Cardiac muscle cell (in vitro differentiated cells and primary cell): Measurements from ENCODE around the gene CAMK2D. TPM values are rescaled to one million over a fixed set of nuclear protein-coding genes. Genes with fewer than 3 reads are reported as not detected.
A peak's percentile ranks its signal among the peaks of the same experiment; 100 is the strongest.

Source experiments
- DNase-seq, 2 donors: peaks; one replicate each; pipeline versions ENCODE4 v3.0.0 to v3.0.0-alpha.2; 2010 to 2017; ENCODE audit warnings: low read depth in 1 of 2, low spot score in 1 of 2
- H3K27ac ChIP-seq: fragments of 200-600 bp; sonication (generic); 2 replicates; pipeline ENCODE4 v1.5.1; 2016
- H3K27me3 ChIP-seq: fragments of 200-600 bp; sonication (generic); 2 replicates; pipeline ENCODE4 v1.6.0; 2016; ENCODE audit warnings: control low read depth
- H3K36me3 ChIP-seq: fragments of 200-600 bp; sonication (generic); 2 replicates; pipeline ENCODE4 v1.5.1; 2016; ENCODE audit warnings: control low read depth
- H3K4me1 ChIP-seq: fragments of 200-600 bp; sonication (generic); 2 replicates; pipeline ENCODE4 v1.8.1; 2017; ENCODE audit warnings: low read depth, mild to moderate bottlenecking, mixed run types
- H3K4me3 ChIP-seq: fragments of 200-600 bp; sonication (generic); 2 replicates; pipeline ENCODE4 v1.5.1; 2016; ENCODE audit warnings: mild to moderate bottlenecking
- H3K9me3 ChIP-seq: fragments of 200-600 bp; sonication (generic); 2 replicates; pipeline ENCODE4 v1.5.1; 2017; ENCODE audit warnings: low read depth, mild to moderate bottlenecking, control low read depth
- polyA plus RNA-seq: library from polyadenylated mRNA; unstranded; fragments of >200 nt; fragmentation: Nextera tagmentation; extraction: Ambion mirVana; gene quantifications from 2 replicates; pipeline ENCODE4 v1.2.1, GENCODE V29; 2016
- total RNA-seq: library from RNA; depleted of rRNA; stranded (reverse); fragments of >200 nt; gene quantifications from 2 replicates; pipeline ENCODE4 v1.2.3, GENCODE V29; 2016
- TF ChIP-seq, protein P1 (sequence below): IDR thresholded peaks from 2 replicates; pipeline ENCODE4 v1.5.1; 2012; ENCODE audit warnings: low read depth, mild to moderate bottlenecking, low read length

The CAMK2D gene
- total and polyA plus RNA-seq, 2 experiments from 2014 or later = 60.6 to 84.7 TPM

DNA sequence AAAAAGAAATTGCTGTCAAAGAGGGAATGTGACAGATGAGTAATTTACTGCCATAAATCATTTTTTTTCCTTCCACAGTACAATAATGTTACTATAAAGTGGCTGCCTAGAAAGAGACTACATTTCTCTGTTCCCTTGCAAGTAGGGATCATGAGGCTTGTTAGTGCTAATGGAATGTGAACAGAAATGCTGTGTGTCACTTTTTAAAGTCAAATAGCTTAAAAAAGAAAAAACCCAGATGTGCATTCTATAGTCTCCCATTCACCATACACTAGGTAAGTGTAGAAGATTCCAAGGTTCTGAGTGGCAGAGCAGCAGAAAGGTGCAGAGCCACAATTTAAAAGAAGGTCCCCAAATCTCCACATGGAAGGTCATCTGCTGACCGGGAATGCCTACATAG, 328.4 kb downstream of the CAMK2D start:
- DNase-seq = no peak
- no peaks in the 10 kb centered on the region for H3K36me3 ChIP-seq
- H3K4me1 ChIP-seq = no peaks in the 10 kb centered on the region
- no peak overlapping the region for H3K4me3 ChIP-seq
- H3K27me3 ChIP-seq = no peaks in the 10 kb centered on the region
- H3K27ac ChIP-seq = no peak overlapping the region
- no peaks in the 10 kb centered on the region for H3K9me3 ChIP-seq
- TF ChIP-seq, protein P1, sequence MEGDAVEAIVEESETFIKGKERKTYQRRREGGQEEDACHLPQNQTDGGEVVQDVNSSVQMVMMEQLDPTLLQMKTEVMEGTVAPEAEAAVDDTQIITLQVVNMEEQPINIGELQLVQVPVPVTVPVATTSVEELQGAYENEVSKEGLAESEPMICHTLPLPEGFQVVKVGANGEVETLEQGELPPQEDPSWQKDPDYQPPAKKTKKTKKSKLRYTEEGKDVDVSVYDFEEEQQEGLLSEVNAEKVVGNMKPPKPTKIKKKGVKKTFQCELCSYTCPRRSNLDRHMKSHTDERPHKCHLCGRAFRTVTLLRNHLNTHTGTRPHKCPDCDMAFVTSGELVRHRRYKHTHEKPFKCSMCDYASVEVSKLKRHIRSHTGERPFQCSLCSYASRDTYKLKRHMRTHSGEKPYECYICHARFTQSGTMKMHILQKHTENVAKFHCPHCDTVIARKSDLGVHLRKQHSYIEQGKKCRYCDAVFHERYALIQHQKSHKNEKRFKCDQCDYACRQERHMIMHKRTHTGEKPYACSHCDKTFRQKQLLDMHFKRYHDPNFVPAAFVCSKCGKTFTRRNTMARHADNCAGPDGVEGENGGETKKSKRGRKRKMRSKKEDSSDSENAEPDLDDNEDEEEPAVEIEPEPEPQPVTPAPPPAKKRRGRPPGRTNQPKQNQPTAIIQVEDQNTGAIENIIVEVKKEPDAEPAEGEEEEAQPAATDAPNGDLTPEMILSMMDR = no peak

DNA sequence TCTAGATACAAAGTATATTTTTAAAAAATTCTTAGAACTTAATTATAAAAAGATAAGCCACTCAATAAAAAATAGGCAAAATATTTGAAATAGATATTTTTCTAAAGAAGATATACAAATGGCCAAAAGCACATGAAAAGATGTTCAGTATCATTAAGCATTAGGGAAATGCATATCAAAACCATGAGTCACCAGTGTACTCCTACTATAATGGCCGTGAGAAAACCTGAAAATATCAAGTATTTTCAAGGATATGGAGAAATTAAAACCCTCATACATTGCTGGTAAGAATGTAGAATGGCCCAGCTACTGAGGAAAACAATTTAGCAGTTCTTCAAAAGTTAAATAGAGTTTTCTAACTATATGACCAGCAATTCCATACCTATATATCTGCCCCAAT, 337.9 kb downstream of the CAMK2D start:
- H3K9me3 ChIP-seq = no peaks in the 10 kb centered on the region
- no peak overlapping the region for H3K27ac ChIP-seq
- H3K27me3 ChIP-seq = no peaks in the 10 kb centered on the region
- no peaks in the 10 kb centered on the region for H3K4me1 ChIP-seq
- TF ChIP-seq, protein P1 = no peak
- no peaks in the 10 kb centered on the region for H3K36me3 ChIP-seq
- peak in 1 of 2 donors; percentile 56 for DNase-seq
- H3K4me3 ChIP-seq = no peak overlapping the region

DNA sequence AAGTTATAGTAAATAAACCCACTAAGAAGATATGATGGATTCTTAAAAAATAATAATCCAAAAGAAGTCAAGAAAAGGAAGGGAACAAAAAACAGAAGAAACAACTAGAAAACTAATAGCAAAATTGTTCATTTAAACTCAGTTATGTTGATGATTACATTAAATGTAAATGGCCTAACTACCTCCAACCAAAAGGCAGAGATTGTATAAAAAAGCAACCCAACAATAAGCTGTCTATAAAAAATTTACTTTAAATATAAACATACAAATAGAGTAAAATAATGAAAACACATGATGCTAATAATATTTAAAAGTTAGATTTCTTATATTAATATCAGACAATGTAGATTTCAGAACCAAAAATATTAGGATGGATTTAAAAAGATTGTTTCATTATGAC, 340.6 kb downstream of the CAMK2D start:
- H3K27ac ChIP-seq = no peak overlapping the region
- no peak for DNase-seq
- H3K9me3 ChIP-seq = no peaks in the 10 kb centered on the region
- H3K4me1 ChIP-seq = no peaks in the 10 kb centered on the region
- H3K4me3 ChIP-seq = no peak overlapping the region
- TF ChIP-seq, protein P1 = no peak
- H3K36me3 ChIP-seq = no peaks in the 10 kb centered on the region
- H3K27me3 ChIP-seq = no peaks in the 10 kb centered on the region

DNA sequence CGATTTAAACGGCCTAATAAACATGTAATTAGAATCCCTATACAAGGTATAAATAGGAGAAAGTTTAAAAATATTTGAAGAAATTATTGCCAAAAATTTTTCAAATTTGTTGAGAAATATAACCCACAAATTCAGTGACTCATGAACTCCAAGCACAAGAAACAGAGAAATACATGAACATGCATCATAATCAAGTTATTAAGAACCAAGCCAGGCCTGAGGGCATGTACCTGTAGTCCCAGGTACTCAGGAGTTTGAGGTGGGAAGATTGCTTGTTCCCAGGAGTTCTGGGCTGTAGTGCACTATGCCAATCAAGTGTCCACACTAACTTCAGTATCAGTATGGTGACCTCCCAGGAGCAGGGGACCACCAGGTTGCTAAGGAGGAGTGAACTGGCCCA, 341.9 kb downstream of the CAMK2D start:
- Histone ChIP-seq H3K4me3 (no peak overlapping the region), H3K9me3 (no peaks in the 10 kb centered on the region), H3K36me3 (no peaks in the 10 kb centered on the region), H3K27me3 (no peaks in the 10 kb centered on the region), H3K4me1 (no peaks in the 10 kb centered on the region), H3K27ac (no peak overlapping the region)
- no peak for DNase-seq
- TF ChIP-seq, protein P1 = no peak

DNA sequence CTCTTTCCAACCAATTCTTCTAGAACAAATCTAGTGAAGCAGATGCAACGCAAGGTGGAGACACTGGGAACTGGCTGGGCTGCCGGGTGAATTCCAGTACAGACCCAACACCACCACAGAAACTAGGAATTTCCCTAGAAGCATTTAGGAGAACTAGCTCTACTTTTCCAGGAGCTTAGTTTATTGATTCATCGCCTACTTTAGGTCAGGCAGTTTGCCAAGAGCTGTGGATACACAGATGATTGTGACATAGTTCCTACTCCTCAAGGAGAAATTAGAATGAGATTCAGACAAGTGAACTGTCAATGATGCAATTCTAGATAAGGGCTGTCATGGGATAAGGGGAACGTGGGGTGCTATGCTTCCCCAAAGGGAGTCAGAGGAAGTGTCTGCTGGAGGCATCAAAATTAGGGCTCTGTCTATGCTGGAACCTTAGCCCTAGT, 350.0 kb downstream of the CAMK2D start:
- DNase-seq = peak in 1 of 2 donors; percentile 90
- no peaks in the 10 kb centered on the region for H3K4me1 ChIP-seq
- H3K36me3 ChIP-seq = no peaks in the 10 kb centered on the region
- no peaks in the 10 kb centered on the region for H3K27me3 ChIP-seq
- TF ChIP-seq, protein P1 = peak; percentile 27
- H3K4me3 ChIP-seq = no peak overlapping the region
- H3K27ac ChIP-seq = no peak overlapping the region
- no peaks in the 10 kb centered on the region for H3K9me3 ChIP-seq

DNA sequence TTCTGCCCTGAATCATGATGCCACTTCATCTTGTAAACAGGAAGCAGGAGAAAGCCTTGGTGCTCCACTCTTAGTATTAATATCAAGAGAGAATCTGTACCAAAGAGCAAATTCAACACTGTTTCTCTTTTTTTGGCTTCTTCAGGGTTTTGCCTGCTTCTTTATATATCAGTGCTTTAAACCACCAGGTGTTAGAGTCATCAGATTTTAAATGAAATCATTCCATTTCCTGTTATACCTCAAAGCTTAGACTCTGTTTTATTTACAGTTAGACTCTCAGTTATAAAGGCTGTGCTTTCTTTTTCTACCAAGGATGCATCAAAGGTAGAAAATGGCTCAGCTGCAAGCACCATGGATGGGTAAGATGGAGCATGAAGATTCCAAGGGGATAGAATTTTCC, 350.9 kb downstream of the CAMK2D start:
- H3K4me3 ChIP-seq = no peak overlapping the region
- no peaks in the 10 kb centered on the region for H3K9me3 ChIP-seq
- H3K27me3 ChIP-seq = no peaks in the 10 kb centered on the region
- H3K36me3 ChIP-seq = no peaks in the 10 kb centered on the region
- H3K27ac ChIP-seq = no peak overlapping the region
- TF ChIP-seq, protein P1 = no peak
- no peaks in the 10 kb centered on the region for H3K4me1 ChIP-seq
- no peak for DNase-seq
